Retinal pigment epithelial cell (primary cell): ENCODE data around the gene SLC18A3.

Experiments
- DNase-seq: peaks from one replicate; pipeline ENCODE4 v3.0.0-alpha.2; 2010; ENCODE audit warnings: low read depth
- H3K4me3 ChIP-seq: 2 replicates; pipeline ENCODE4 v1.5.1; 2011; ENCODE audit warnings: mild to moderate bottlenecking, low read length, control low read depth, moderate library complexity
- TF ChIP-seq, protein P1 (sequence below): conservative IDR thresholded peaks from 2 replicates; pipeline ENCODE4 v1.5.1; 2011; ENCODE audit warnings: low read depth, low read length, control low read depth, inconsistent platforms

SLC18A3 gene

DNA sequence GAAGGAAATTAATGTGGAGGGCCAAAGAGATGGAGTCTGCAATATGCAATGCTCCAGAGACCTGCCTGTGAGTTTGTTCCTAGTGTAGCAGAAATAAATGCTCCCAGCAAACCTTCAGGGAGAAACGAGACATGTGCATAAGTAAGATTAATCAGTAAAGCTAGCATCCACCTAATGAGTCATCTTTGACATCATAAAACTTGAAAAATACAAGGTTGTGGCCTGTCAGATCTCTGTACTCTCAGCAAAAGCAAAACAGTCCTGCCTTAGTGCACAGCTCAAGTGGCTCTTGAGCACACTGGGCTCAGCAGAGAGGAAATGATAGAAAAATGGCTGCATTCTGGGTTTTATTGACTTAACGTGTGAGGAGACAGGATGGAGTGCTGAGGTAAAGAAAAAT lies 38.7 kb upstream of the SLC18A3 start:
- H3K4me3 ChIP-seq, result no peak overlapping the region
- DNase-seq, result no peak
- TF ChIP-seq, protein P1, sequence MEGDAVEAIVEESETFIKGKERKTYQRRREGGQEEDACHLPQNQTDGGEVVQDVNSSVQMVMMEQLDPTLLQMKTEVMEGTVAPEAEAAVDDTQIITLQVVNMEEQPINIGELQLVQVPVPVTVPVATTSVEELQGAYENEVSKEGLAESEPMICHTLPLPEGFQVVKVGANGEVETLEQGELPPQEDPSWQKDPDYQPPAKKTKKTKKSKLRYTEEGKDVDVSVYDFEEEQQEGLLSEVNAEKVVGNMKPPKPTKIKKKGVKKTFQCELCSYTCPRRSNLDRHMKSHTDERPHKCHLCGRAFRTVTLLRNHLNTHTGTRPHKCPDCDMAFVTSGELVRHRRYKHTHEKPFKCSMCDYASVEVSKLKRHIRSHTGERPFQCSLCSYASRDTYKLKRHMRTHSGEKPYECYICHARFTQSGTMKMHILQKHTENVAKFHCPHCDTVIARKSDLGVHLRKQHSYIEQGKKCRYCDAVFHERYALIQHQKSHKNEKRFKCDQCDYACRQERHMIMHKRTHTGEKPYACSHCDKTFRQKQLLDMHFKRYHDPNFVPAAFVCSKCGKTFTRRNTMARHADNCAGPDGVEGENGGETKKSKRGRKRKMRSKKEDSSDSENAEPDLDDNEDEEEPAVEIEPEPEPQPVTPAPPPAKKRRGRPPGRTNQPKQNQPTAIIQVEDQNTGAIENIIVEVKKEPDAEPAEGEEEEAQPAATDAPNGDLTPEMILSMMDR, result no peak

DNA sequence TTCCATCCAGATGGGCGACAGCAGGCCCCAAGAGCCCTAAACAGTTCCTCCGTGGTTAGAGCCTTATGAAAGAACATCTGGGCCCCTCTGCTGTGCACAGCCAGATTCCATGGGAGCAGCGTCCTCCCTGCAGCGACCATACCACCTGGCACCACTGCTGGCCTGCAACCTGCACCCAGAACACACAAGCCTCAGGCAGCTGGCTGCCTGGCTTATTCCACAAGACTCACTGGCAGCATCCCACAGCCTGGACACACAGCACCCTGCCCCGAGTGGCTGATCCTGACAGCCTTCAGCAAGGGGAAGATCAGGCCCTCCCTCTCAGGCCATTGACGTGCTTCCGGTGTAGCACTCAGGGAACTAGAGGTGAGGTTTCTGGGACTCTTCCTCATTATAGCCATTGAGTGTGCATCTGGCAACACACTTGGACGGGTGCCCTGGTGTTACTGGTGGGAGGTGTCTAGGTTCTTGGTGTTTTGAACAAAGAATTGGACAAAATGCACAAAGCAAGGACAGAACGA lies 37.5 kb upstream of the SLC18A3 start:
- no peak overlapping the region for H3K4me3 ChIP-seq
- no peak for DNase-seq
- TF ChIP-seq, protein P1, result no peak

GRCh38 chr10:49575489-49576072 lies 34.5 kb upstream of the SLC18A3 start:
- DNase-seq, result no peak
- TF ChIP-seq, protein P1, result no peak
- no peak overlapping the region for H3K4me3 ChIP-seq

DNA sequence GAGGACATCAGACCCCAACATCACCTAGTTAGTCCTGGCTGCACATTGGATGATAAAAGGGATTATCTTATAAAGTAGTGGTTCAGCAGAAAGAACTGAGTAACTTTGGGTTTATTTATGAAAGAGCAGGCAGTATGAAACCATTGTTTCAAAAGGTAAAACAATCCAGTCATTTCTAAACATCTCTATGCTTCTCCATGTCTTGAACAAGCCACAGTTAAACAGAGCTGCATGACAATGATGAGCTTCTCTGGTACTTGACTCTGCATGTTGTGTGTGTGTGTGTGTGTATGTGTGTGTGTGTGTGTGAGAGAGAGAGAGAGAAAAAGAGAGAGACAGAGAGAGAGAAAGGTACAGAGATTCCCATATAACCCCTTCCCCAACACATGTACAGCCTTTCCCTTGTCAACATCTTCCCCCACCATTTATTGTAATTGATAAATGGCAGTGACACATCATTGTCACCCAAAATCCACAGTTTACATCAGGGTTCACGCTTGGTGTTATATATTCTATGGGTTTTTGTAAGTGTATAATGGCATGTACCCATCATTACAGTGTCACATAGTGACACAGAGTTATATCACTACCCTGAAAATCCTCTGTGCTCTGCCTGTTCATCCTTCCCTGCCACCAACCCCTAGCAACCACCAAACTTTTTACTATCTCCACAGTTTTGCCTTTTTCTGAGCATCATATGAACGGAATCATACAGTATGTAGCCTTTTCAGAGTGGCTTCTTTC lies 32.8 kb upstream of the SLC18A3 start:
- TF ChIP-seq, protein P1, result no peak
- no peak overlapping the region for H3K4me3 ChIP-seq
- DNase-seq, result no peak

DNA sequence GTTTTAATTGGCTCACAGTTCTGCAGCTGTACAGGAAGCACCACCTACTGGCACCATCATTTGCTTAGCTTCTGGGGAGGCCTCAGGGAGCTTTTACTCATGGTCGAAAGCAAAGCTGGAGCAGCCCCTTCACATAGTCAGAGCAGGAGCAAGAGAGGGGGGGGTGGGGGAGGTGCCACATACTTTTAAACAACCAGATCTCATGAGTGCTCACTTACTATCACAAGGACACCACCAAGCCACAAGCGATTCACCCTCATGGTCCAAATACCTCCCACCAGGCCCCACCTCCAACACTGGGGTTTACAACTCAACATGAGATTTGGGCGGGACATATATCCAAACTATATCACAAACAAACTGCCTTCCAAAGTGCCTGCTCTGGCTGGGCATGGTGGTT lies 31.7 kb upstream of the SLC18A3 start:
- DNase-seq, result no peak
- TF ChIP-seq, protein P1, result no peak
- H3K4me3 ChIP-seq, result no peak overlapping the region

GRCh38 chr10:49579621-49580020 lies 30.5 kb upstream of the SLC18A3 start:
- DNase-seq, result peak; percentile 87
- H3K4me3 ChIP-seq, result no peak overlapping the region
- TF ChIP-seq, protein P1, result no peak

GRCh38 chr10:49585387-49585786 lies 24.7 kb upstream of the SLC18A3 start:
- H3K4me3 ChIP-seq, result no peak overlapping the region
- no peak for DNase-seq
- TF ChIP-seq, protein P1, result no peak
